CD14-positive monocyte (primary cell): Measurements from ENCODE around the gene ATP5F1D. TPM values are rescaled to one million over a fixed set of nuclear protein-coding genes. Genes with fewer than 3 reads are reported as not detected.

Experiments
- DNase-seq, 3 donors: peaks; one replicate each; pipeline ENCODE4 v3.0.0-alpha.2; 2011 to 2022
- H2AFZ ChIP-seq: 2 replicates; pipeline ENCODE4 v1.6.0; 2012; ENCODE audit warnings: mild to moderate bottlenecking, low read depth, low read length, inconsistent platforms; ENCODE audit not compliant: insufficient read depth, poor library complexity, severe bottlenecking
- H3K27ac ChIP-seq, 2 donors: 1 replicate in 1 of 2; 2 replicates in 1 of 2; pipeline ENCODE4 v1.5.1; 2012 to 2013; ENCODE audit warnings: low read length in 2 of 2, control low read depth in 1 of 2, inconsistent platforms in 1 of 2, low read depth in 1 of 2, mild to moderate bottlenecking in 1 of 2
- H3K27me3 ChIP-seq, 2 donors: one replicate each; pipeline versions ENCODE4 v1.6.0 to v1.6.1; 2011 to 2013; ENCODE audit warnings: low read length in 2 of 2; ENCODE audit not compliant: control insufficient read depth in 2 of 2, insufficient read depth in 2 of 2
- H3K36me3 ChIP-seq, 2 donors: replicated peaks in 1 of 2; 1 replicate in 1 of 2; 2 replicates in 1 of 2; pipeline versions ENCODE4 v1.5.1 to v1.6.1; 2012 to 2013; ENCODE audit warnings: low read length in 2 of 2, control low read depth in 1 of 2, inconsistent platforms in 1 of 2, mild to moderate bottlenecking in 1 of 2; ENCODE audit not compliant: insufficient read depth in 2 of 2, control insufficient read depth in 1 of 2
- H3K4me1 ChIP-seq, 2 donors: 1 replicate in 1 of 2; 2 replicates in 1 of 2; pipeline versions ENCODE4 v1.5.1 to v1.6.1; 2012 to 2013; ENCODE audit warnings: low read length in 2 of 2, control low read depth in 1 of 2, inconsistent platforms in 1 of 2, mild to moderate bottlenecking in 1 of 2, moderate library complexity in 1 of 2; ENCODE audit not compliant: insufficient read depth in 2 of 2, control insufficient read depth in 1 of 2
- H3K4me2 ChIP-seq: replicated peaks from 2 replicates; pipeline ENCODE3; 2012; ENCODE audit warnings: low read length, moderate library complexity, mild to moderate bottlenecking; ENCODE audit not compliant: poor library complexity, severe bottlenecking; ENCODE audit errors: extremely low read depth
- H3K4me3 ChIP-seq, 3 experiments: fragments of 200-600 bp in 1 of 3; sonication (generic) in 1 of 3; replicated peaks in 1 of 3; 1 replicate in 2 of 3; 2 replicates in 1 of 3; pipeline ENCODE4 v1.5.1; 2011 to 2013; ENCODE audit warnings: low read length in 3 of 3, mild to moderate bottlenecking in 3 of 3, control low read depth in 2 of 3, low read depth in 2 of 3, inconsistent platforms in 1 of 3, moderate library complexity in 1 of 3
- H3K79me2 ChIP-seq: 2 replicates; pipeline ENCODE4 v1.6.0; 2012; ENCODE audit warnings: mild to moderate bottlenecking, control low read depth, inconsistent platforms, low read length, moderate library complexity; ENCODE audit not compliant: insufficient read depth
- H3K9ac ChIP-seq: 2 replicates; pipeline ENCODE4 v1.6.0; 2017; ENCODE audit warnings: low read length, mild to moderate bottlenecking; ENCODE audit not compliant: insufficient read depth, poor library complexity, severe bottlenecking
- H3K9me3 ChIP-seq, 2 donors: replicated peaks in 1 of 2; 1 replicate in 1 of 2; 2 replicates in 1 of 2; pipeline versions ENCODE4 v1.5.1 to v1.6.1; 2012 to 2013; ENCODE audit warnings: low read length in 2 of 2, control low read depth in 1 of 2; ENCODE audit not compliant: control insufficient read depth in 1 of 2, insufficient read depth in 1 of 2
- H4K20me1 ChIP-seq: 2 replicates; pipeline ENCODE4 v1.6.0; 2012; ENCODE audit warnings: mild to moderate bottlenecking, low read length, control low read depth, moderate library complexity; ENCODE audit not compliant: insufficient read depth
- H3K27ac Mint-ChIP-seq, 7 donors: one replicate each; pipeline ENCODE4 v1.8.0; 2020; ENCODE audit warnings: mild to moderate bottlenecking in 7 of 7, mixed read lengths in 7 of 7, moderate library complexity in 6 of 7, inconsistent platforms in 2 of 7
- H3K27me3 Mint-ChIP-seq, 3 donors: one replicate each; pipeline ENCODE4 v1.8.0; 2021 to 2022; ENCODE audit warnings: low read depth in 3 of 3, mild to moderate bottlenecking in 3 of 3, mixed read lengths in 3 of 3, moderate library complexity in 3 of 3, inconsistent platforms in 1 of 3
- H3K36me3 Mint-ChIP-seq, 2 donors: one replicate each; pipeline ENCODE4 v1.8.0; 2020; ENCODE audit warnings: mixed read lengths in 2 of 2, inconsistent platforms in 1 of 2, mild to moderate bottlenecking in 1 of 2
- H3K4me1 Mint-ChIP-seq: one replicate; pipeline ENCODE4 v1.8.0; 2020; ENCODE audit warnings: mild to moderate bottlenecking, mixed read lengths
- H3K4me3 Mint-ChIP-seq, 2 donors: one replicate each; pipeline ENCODE4 v1.8.0; 2020; ENCODE audit warnings: mild to moderate bottlenecking in 2 of 2, mixed read lengths in 2 of 2, moderate library complexity in 1 of 2
- H3K9me3 Mint-ChIP-seq, 7 donors: one replicate each; pipeline ENCODE4 v1.8.0; 2020 to 2022; ENCODE audit warnings: mixed read lengths in 7 of 7, mild to moderate bottlenecking in 6 of 7, moderate library complexity in 6 of 7, inconsistent platforms in 2 of 7
- CTCF ChIP-seq: fragments of 200-600 bp; IDR thresholded peaks from one replicate; pipeline ENCODE4 v1.8.0; 2022; ENCODE audit warnings: antibody characterized with exemption, mild to moderate bottlenecking
- WGBS: methylation state at CpG from one replicate; pipeline ENCODE4 v1.1.5; 2013; ENCODE audit warnings: missing lambda C conversion rate; ENCODE audit not compliant: insufficient coverage; 5-methylcytosine and 5-hydroxymethylcytosine counted together
- intact Hi-C, 2 donors: fragments of 100-400 bp; cut with micrococcal nuclease; formaldehyde crosslinking; loops; one replicate each; pipeline versions ENCODE4 v1.15.0 to v1.15.1; 2023
- polyA plus RNA-seq, 3 donors: library from polyadenylated mRNA; depleted of rRNA in 1 of 3; unstranded in 2 of 3; stranded (reverse) in 1 of 3; fragments of 300-500 nt in 2 of 3; fragments of >200 nt in 1 of 3; fragmentation: Illumina TruSeq in 2 of 3; gene quantifications; 1 replicate in 2 of 3; 2 replicates in 1 of 3; pipeline ENCODE4 v1.2.3, GENCODE V29; 2012 to 2021

ATP5F1D gene
- polyA plus RNA-seq, 3 donors = 122 to 160 (median 143) TPM

- Mint-ChIP-seq H3K4me3 (no peak overlapping the region), H3K36me3 (peaks cover 0 to 7% of the 10 kb centered on the region in 2 donors), H3K27me3 (peaks cover 38 to 69% (median 49%) of the 10 kb centered on the region in 3 donors), H3K9me3 (peaks cover 0 to 11% (median 5%) of the 10 kb centered on the region in 7 donors), H3K27ac (no peak overlapping the region), H3K4me1 (peaks cover 3% of the 10 kb centered on the region)
- no peak overlapping the region for H3K4me2 ChIP-seq
- H3K4me3 ChIP-seq = no peak overlapping the region
- no peaks in the 10 kb centered on the region for H3K79me2 ChIP-seq
- H3K9me3 ChIP-seq = peaks cover 0 to 10% of the 10 kb centered on the region in 2 donors
- intact Hi-C loops = no loop called here
- TF ChIP-seq CTCF = no peak
- no peaks in the 10 kb centered on the region for H3K36me3 ChIP-seq
- H4K20me1 ChIP-seq = no peaks in the 10 kb centered on the region
- H3K9ac ChIP-seq = no peak overlapping the region
- H2AFZ ChIP-seq = no peak overlapping the region
- H3K27me3 ChIP-seq = peaks cover 14 to 51% of the 10 kb centered on the region in 2 donors
- WGBS = 86% methylated on average over 16 of the region's 18 CpGs
- H3K27ac ChIP-seq = no peak overlapping the region
- H3K4me1 ChIP-seq = no peaks in the 10 kb centered on the region
- DNase-seq = no peak
Observed at GRCh38 chr19:1288226-1288612, 46.7 kb downstream of the ATP5F1D start.

DNA sequence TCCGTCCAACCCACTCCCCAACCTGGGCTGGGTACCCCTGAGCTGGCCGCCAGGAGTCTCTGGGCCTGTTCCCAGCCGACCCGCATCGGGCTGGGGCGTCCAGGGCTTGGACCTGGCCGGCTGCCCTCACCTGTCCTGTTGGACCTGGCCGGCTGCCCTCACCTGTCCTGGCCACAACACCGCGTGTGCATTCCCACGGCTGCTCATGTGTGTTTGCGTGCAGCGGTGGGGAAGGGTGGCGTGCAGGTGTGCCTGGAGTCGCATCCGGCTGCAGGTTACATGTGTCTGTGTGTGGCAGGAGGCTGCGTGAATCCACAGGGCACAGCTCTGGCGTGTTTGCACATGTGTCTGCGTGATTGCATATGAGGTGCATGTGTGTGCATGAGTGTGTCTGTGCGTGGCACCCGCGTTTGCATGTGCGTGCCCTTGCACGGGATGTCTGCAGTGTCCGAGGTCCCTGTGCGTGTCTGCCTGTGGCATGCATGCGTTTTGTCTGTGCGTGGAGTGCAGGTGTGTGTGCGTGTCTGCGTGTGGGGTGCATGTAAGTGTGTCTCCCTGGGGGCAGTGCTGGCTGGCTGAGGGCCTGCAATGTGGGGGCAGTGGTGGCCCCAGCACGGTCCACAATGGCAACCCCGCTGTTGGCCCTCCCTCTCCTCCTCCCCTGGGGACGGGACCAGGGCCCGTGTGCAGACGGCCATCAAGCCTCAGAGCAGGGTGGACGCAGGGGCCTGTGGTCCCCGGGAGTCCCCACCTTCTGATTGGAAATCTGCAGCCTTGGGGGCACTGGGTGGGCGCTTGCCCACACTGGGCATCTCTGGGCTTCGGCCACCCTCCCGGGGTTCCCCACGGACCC is 47.5 kb downstream of the ATP5F1D start:
- TF ChIP-seq CTCF = no peak
- Histone ChIP-seq H3K27me3 (peaks cover 14 to 44% of the 10 kb centered on the region in 2 donors), H3K36me3 (no peaks in the 10 kb centered on the region), H3K4me1 (no peaks in the 10 kb centered on the region), H2AFZ (no peak overlapping the region), H3K27ac (no peak overlapping the region), H3K79me2 (no peaks in the 10 kb centered on the region), H3K9me3 (peaks cover 0 to 10% of the 10 kb centered on the region in 2 donors), H3K9ac (no peak overlapping the region), H3K4me2 (no peak overlapping the region), H3K4me3 (no peak overlapping the region), H4K20me1 (no peaks in the 10 kb centered on the region)
- Mint-ChIP-seq H3K4me3 (no peak overlapping the region), H3K27me3 (peaks cover 32 to 68% (median 46%) of the 10 kb centered on the region in 3 donors), H3K27ac (no peak overlapping the region), H3K9me3 (peaks cover 0 to 11% (median 5%) of the 10 kb centered on the region in 7 donors), H3K36me3 (peaks cover 0 to 7% of the 10 kb centered on the region in 2 donors), H3K4me1 (peaks cover 3% of the 10 kb centered on the region)
- DNase-seq = no peak
- intact Hi-C loops = no loop called here
- 91% methylated on average over 38 of the region's 41 CpGs for WGBS
